DMS79 (cell line): Measurements from ENCODE around the gene RTN4R.

Source experiments
- DNase-seq: peaks from one replicate; lab custom pipeline; 2025; lab: John Stamatoyannopoulos, UW

The RTN4R gene

GRCh38 chr22:20228939-20229272 lies 39.2 kb downstream of the RTN4R start:
- no peak for DNase-seq

DNA sequence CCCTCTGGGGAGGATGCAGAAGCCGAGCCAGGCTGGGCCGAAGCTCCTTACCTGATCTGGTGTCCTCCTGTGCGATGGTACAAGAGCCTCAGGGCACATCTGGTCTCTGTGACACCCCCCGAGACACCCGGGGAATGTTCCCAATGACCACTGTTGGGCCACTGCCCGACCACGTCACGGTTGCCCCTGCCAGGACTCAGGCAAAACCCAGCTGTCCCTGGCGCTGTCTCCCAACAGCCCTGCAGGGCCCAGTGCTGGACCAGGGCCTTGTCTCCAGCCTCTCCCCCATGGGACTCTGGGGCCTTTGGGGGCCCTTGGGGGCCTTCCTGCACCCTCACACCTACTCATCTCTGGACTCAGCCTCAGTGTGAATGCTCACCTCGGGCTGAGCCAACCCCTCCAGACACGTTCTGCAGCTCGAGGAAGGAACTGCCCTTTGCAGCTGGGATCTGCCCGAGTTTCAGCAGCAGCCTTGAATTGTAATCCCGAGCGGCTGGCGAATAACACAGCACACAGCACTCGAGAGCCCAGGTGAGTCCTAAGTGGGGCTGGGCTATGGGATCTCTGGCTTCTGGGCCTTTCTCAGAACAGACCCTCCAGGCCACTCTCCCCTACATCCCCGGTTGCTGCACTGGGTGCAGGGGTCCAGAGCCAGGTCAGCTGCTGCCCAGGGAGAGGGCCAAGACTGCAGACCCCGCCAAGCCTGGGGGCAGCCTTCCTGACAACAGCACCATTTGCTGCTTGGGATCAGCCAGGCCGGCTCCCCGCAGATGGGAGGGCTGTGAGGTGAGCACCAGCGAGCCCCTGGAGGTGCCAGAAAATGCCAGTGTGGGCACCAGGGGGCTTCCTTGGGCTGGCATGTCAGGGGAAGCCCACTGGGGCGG lies 39.8 kb downstream of the RTN4R start:
- no peak for DNase-seq

DNA sequence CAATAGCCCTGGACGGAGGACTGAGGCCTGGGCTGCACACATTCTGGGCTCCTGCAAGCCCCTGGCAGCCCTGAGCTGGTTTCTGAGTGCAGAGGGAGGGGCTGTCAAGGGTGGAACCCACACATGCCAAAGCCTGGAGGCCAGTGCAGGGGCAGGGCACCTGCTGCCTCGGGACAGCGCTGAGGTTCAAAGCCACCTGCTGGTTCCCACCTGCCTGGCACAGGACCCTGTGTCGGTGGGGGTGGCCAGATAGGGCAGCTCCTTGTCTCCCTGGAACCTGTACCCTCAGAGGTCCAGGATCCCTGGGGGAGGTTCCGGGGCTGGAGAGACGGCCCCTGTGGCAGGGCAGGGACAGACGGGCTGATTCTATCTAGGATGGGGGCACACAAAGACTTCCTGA lies 40.8 kb downstream of the RTN4R start:
- DNase-seq, result no peak

DNA sequence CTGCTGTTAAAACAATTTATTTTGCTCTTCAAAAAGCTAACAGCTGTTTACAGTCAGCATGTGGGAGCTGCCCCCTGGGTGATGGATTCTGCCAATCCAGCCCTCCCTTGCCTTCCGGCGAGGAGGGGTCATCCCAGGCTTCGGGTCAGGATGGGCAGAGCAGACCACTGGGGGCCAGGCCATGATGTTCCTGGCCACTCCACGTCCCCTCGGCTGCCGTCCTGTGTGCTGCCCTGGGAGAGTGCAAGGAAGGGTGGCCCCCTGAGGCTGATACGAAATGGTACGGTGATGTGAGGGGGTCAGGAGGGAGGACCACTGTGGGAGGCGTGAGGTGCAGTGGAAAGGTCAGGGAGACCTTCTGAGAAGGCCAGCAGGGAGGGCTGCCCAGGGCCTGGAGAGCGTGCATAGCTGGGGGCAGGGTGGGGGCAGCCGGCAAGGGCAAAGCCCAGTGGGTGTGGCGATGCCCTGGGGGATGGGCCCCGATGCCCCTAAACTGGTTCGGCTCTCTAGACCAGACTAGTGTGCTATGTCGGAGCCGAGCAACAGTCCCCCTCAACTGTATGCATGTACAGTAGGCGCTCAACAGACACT lies 41.3 kb downstream of the RTN4R start:
- DNase-seq, result no peak

- no peak for DNase-seq
These were observed 41.9 kb downstream of the RTN4R start for GRCh38 chr22:20226077-20226716.

- no peak for DNase-seq
These were observed 42.5 kb downstream of the RTN4R start for GRCh38 chr22:20225693-20225966.

- no peak for DNase-seq
These were observed 43.0 kb downstream of the RTN4R start for GRCh38 chr22:20224917-20225692.

DNA sequence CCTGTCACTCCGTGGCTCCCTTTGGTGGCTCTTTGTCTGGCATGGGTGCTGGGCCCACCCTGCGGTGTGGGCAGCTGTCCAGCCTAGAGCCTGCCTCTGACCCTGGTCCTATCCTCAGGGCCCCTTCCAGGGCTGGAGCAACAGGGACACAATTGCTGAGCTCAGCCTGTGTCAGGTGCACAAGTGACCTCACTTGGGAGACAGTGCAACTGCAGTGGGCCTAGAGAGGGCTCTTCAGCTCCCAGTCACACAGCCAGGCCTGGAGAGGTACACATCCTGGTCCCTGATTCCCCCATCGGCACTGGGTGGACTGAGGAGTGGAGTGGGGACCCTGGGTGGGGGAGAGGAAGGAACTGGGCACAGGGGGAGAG lies 43.9 kb downstream of the RTN4R start:
- no peak for DNase-seq

GRCh38 chr22:20223421-20224255 lies 44.5 kb downstream of the RTN4R start:
- DNase-seq, result no peak

- no peak for DNase-seq
These were observed 45.2 kb downstream of the RTN4R start for GRCh38 chr22:20222764-20223420.

GRCh38 chr22:20221421-20222340 lies 46.4 kb downstream of the RTN4R start:
- DNase-seq, result no peak

DNA sequence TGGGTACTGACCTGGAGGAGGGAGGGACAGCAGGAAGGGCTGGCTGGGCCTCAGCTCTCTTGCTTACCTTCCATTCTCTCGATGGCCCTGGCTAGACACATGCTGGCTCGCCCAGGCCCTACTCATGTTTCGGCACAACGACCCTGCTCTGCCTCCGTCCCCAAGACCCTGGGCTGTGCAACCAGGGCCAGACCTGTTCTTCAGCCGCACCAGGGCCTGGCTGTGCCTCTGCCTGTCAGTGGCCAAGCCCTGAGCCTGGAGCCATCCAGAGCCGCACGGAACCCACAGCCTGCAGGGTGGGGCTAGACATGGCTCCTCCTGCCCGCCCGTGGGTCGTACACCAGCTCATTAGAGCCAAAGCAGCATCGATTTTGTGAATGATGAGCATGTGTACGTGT lies 47.5 kb downstream of the RTN4R start:
- no peak for DNase-seq

- DNase-seq, result no peak
These were observed 48.2 kb downstream of the RTN4R start for GRCh38 chr22:20219667-20220628.

DNA sequence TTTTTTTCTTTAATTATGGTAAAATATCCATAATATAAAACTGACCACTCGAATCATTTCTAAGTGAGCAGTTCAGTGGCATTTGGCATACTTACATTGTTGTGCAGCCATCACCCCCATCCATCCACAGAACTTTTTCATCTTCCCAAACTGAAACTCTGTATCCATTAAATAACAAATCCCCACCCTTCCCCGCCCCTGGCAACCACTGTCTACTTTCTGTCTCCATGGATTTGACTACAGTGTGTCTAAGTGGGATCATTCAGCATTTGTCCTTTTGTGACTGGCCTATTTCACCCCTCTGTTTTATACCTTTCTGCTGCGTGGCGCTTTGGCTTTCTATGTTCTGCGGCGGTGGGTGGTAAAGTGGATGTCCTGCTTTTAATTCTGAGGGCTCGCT lies 49.1 kb downstream of the RTN4R start:
- no peak for DNase-seq

- DNase-seq, result no peak
These were observed 49.7 kb downstream of the RTN4R start for GRCh38 chr22:20218326-20218872.

GRCh38 chr22:20217563-20217962 lies 50.6 kb downstream of the RTN4R start:
- DNase-seq, result no peak

DNA sequence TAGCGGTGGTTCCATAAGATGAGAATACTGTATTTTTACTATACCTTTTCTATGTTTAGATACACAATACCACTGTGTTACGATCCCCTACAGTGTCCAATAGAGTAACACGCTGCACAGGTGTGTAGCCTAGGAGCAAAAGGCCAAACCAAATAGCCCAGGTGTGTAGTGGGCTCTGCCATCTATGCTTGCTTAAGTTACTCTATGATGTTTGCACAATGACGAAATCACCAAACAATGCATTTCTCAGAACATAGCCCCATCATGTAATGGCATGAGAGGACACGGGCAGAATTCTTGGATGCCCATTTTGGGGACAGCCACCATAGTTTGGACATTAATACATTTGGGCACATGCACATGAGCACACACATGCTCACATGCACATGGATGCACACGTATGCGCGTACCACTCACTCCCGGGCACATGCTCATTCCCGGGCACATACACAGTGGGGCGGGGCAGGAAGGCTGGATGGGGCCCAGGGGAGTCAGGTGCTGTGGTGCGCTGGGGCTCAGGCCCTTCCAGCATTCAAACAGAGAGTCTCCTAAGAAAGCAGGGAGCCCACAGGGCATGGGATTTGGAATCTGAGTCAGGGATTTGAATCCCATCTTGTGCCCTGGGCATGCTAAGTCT lies 51.1 kb downstream of the RTN4R start:
- no peak for DNase-seq

- no peak for DNase-seq
These were observed 52.4 kb downstream of the RTN4R start for GRCh38 chr22:20215742-20216141.
